A673 (cell line): ENCODE results near the gene SIRT2. TPM values are rescaled to one million over a fixed set of nuclear protein-coding genes. Genes with fewer than 3 reads are reported as not detected.

Source experiments
- BruUV-seq: library from RNA; stranded (reverse); fragments of 400-500 nt; replicated peaks from 2 replicates; lab custom pipeline; 2021; lab: Mats Ljungman, UMichigan
- CTCF ChIA-PET: fragments of 300-600 bp; sonication (Branson Sonifier 250); formaldehyde crosslinking; loops from one replicate; lab custom pipeline; 2022; ENCODE audit warnings: antibody characterized with exemption; lab: Charles Lee
- POLR2A ChIA-PET: fragments of 300-600 bp; sonication (Branson Sonifier 250); formaldehyde crosslinking; loops from one replicate; lab custom pipeline; 2022; ENCODE audit warnings: antibody characterized with exemption; ENCODE audit not compliant: low non-redundant PET; lab: Charles Lee
- DNase-seq: peaks from one replicate; pipeline ENCODE4 v3.0.0-alpha.2; 2015; ENCODE audit warnings: low spot score
- H3K27ac ChIP-seq: fragments of 200-600 bp; sonication (generic); 2 replicates; pipeline ENCODE4 v1.5.1; 2016; ENCODE audit warnings: mixed run types, low read depth, mild to moderate bottlenecking, mixed read lengths, antibody characterized with exemption, low read length; ENCODE audit not compliant: poor library complexity, severe bottlenecking
- H3K27me3 ChIP-seq: fragments of 200-600 bp; sonication (generic); replicated peaks from 2 replicates; pipeline ENCODE4 v1.6.1; 2017; ENCODE audit warnings: mixed run types, low read depth, mild to moderate bottlenecking, mixed read lengths, antibody characterized with exemption, low read length; ENCODE audit not compliant: insufficient read depth, poor library complexity
- H3K36me3 ChIP-seq: fragments of 200-600 bp; sonication (generic); 2 replicates; pipeline ENCODE4 v1.6.1; 2016; ENCODE audit warnings: mixed run types, mild to moderate bottlenecking, mixed read lengths, antibody characterized with exemption, low read length; ENCODE audit not compliant: insufficient read depth, poor library complexity, severe bottlenecking
- H3K4me1 ChIP-seq: fragments of 200-600 bp; sonication (generic); 2 replicates; pipeline ENCODE4 v1.6.1; 2017; ENCODE audit warnings: mixed run types, mild to moderate bottlenecking, mixed read lengths, antibody characterized with exemption, low read length; ENCODE audit not compliant: insufficient read depth, poor library complexity, severe bottlenecking
- H3K4me3 ChIP-seq: fragments of 200-600 bp; sonication (generic); 2 replicates; pipeline ENCODE4 v1.5.1; 2016; ENCODE audit warnings: low read depth, mixed run types, mild to moderate bottlenecking, mixed read lengths, low read length; ENCODE audit not compliant: poor library complexity, severe bottlenecking
- H3K9me3 ChIP-seq: fragments of 200-600 bp; sonication (generic); 2 replicates; pipeline ENCODE4 v1.6.1; 2016; ENCODE audit warnings: mixed run types, low read depth, mild to moderate bottlenecking, mixed read lengths, antibody characterized with exemption, low read length; ENCODE audit not compliant: poor library complexity, severe bottlenecking
- EZH2 ChIP-seq: fragments of 200-600 bp; sonication (generic); IDR thresholded peaks from 2 replicates; pipeline ENCODE4 v1.6.1; 2017; ENCODE audit warnings: borderline replicate concordance, low read depth, mild to moderate bottlenecking, mixed read lengths, antibody characterized with exemption, low read length; ENCODE audit not compliant: poor library complexity, severe bottlenecking
- intact Hi-C: fragments of 100-400 bp; cut with micrococcal nuclease; formaldehyde crosslinking; loops from one replicate; pipeline ENCODE4 v1.10.0; 2022; ENCODE audit not compliant: unreplicated experiment
- total RNA-seq: library from RNA; stranded (reverse); gene quantifications from 2 replicates; pipeline ENCODE4 v1.2.3, GENCODE V29; 2021
- TF ChIP-seq, protein P1 (sequence below): fragments of 300-800, 200-600 bp; sonication (generic); conservative IDR thresholded peaks from 2 replicates; pipeline ENCODE4 v1.5.1; 2017; ENCODE audit warnings: low read depth, mild to moderate bottlenecking, antibody characterized with exemption, low read length, moderate library complexity, mixed read lengths

SIRT2 gene
- total RNA-seq, 1 experiment from 2014 or later: 32.2 TPM

DNA sequence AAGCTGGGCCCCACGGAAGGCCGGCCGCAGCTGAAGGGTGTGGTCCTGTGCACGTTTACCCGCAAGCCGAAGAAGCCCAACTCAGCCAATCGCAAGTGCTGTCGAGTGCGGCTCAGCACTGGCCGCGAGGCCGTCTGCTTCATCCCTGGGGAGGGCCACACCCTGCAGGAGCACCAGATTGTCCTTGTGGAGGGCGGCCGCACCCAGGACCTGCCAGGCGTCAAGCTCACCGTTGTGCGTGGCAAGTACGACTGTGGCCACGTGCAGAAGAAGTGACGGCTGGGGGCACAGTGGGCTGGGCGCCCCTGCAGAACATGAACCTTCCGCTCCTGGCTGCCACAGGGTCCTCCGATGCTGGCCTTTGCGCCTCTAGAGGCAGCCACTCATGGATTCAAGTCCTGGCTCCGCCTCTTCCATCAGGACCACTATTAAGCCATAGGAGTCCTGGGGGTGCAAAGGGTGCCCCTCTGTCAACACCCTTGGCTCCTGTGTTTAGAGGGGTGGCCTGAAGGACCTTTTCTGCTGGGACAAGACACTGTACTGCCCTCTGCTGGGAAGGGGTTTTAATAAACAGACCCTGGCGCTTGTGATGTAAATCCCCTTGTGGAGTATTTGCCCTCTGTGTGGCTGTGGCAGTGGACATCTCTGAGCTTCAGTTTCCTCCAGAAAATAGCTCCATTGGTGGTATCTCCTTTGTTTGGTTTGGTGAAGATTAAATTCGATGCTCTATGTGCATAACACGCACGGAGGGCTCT, 33.2 kb upstream of the SIRT2 start:
- TF ChIP-seq EZH2: no peak
- TF ChIP-seq, protein P1, sequence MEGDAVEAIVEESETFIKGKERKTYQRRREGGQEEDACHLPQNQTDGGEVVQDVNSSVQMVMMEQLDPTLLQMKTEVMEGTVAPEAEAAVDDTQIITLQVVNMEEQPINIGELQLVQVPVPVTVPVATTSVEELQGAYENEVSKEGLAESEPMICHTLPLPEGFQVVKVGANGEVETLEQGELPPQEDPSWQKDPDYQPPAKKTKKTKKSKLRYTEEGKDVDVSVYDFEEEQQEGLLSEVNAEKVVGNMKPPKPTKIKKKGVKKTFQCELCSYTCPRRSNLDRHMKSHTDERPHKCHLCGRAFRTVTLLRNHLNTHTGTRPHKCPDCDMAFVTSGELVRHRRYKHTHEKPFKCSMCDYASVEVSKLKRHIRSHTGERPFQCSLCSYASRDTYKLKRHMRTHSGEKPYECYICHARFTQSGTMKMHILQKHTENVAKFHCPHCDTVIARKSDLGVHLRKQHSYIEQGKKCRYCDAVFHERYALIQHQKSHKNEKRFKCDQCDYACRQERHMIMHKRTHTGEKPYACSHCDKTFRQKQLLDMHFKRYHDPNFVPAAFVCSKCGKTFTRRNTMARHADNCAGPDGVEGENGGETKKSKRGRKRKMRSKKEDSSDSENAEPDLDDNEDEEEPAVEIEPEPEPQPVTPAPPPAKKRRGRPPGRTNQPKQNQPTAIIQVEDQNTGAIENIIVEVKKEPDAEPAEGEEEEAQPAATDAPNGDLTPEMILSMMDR: peak; percentile 53
- no TSS peak for BruUV-seq
- H3K27ac ChIP-seq: no peak overlapping the region
- peaks cover 13% of the 10 kb centered on the region for H3K4me1 ChIP-seq
- intact Hi-C loops: loop anchor here (5.0 to 10.0 kb wide), 3 partner anchors 200 to 418 kb away; no protein-coding TSS in a partner anchor
- peak; percentile 55 for DNase-seq
- POLR2A ChIA-PET: no interaction called here
- CTCF ChIA-PET: no interaction called here
- peaks cover 31% of the 10 kb centered on the region for H3K36me3 ChIP-seq
- H3K27me3 ChIP-seq: no peaks in the 10 kb centered on the region
- no peak overlapping the region for H3K4me3 ChIP-seq
- peaks cover 4% of the 10 kb centered on the region for H3K9me3 ChIP-seq

DNA sequence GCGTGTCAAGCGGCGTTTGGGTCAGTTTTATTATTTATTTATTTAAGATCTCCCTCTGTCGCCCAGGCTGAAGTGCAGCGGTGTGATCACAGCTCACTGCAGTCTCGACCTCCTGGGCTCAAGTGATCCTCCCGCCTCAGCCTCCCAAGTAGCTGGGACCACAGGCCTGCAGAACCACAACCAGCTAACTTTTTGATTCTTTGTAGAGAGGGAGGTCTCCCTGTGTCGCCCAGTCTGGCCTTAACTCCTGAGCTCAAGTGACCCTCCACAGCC, 32.0 kb upstream of the SIRT2 start:
- DNase-seq: no peak
- TF ChIP-seq, protein P1: no peak
- no peak for TF ChIP-seq EZH2
- peak overlapping the region; percentile 69 for H3K4me3 ChIP-seq
- POLR2A ChIA-PET: interaction anchor here (0.6 kb wide), 2 partner anchors 17 to 341 kb away, joined by 4 to 7 read pairs; no protein-coding TSS in a partner anchor
- H3K9me3 ChIP-seq: peaks cover 4% of the 10 kb centered on the region
- intact Hi-C loops: loop anchor here (2.0 to 10.0 kb wide), 5 partner anchors 81 to 529 kb away; partner anchors contain the start of gene FAM98C
- H3K36me3 ChIP-seq: peaks cover 31% of the 10 kb centered on the region
- no peaks in the 10 kb centered on the region for H3K27me3 ChIP-seq
- H3K27ac ChIP-seq: peak overlapping the region; percentile 96
- peaks cover 13% of the 10 kb centered on the region for H3K4me1 ChIP-seq
- CTCF ChIA-PET: no interaction called here
- BruUV-seq: no TSS peak

DNA sequence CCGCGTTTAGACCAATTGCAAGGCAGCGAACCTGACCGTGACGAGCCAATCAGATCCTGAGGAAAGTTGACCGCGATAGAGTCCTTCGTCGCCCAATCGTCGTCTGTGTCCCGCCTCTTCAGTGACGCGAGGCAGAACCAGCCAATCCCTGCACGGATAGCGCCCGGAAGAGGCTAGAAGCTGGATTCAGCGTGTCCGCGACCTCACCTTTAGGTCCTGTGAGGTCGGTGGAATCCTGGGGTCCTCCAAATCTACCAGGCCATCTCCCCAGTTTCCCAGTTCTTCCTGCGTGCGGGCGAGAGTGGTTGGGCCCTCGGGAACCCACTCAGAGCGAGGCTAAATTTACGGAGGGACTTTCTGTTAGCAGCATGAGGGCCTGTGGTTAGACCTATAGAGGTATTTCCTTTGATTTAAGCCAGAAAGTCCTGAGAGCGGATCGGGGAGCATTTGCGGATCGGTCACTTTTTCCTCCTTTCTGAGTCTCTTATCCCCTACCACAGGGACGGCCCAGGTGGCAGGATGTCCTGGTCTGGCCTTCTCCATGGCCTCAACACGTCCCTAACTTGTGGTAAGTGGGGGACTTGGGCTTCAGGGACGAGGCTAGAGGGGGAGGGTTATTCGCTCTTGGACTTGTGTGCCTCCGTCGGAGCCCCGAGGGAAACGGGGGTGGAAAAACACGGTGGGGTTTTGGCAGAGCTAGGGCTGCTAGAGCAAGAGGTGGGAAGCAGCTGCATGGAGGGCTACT, 31.5 kb upstream of the SIRT2 start, which contains the start of gene MRPS12:
Gene MRPS12 (plus strand): TSS at position 169 of the 745 bp plus-strand sequence. CDS start 351 bp downstream, at position 520.
- peaks cover 13% of the 10 kb centered on the region for H3K4me1 ChIP-seq
- TF ChIP-seq, protein P1: no peak
- no peak for TF ChIP-seq EZH2
- H3K9me3 ChIP-seq: peaks cover 4% of the 10 kb centered on the region
- peak within 1 kb of the TSS; percentile 96 for H3K27ac ChIP-seq
- peak within 1 kb of the TSS; percentile 69 for H3K4me3 ChIP-seq
- peaks cover 34% of the 10 kb centered on the region for H3K36me3 ChIP-seq
- ChIA-PET POLR2A (interaction anchor here (0.5 to 1.0 kb wide), 4 partner anchors 31 to 631 kb away, joined by 3 to 4 read pairs (median 4); partner anchors contain the start of gene NFKBIB), CTCF (interaction anchor here (0.6 to 1.4 kb wide), 6 partner anchors 24 to 107 kb away, joined by 3 to 9 read pairs (median 4); partner anchors contain the start of genes NFKBIB and SIRT2)
- BruUV-seq: TSS peak; percentile 79
- peak; percentile 99 for DNase-seq
- H3K27me3 ChIP-seq: no peaks in the 10 kb centered on the region
- intact Hi-C loops: loop anchor here (2.0 to 10.0 kb wide), 5 partner anchors 80 to 528 kb away; partner anchors contain the start of gene FAM98C
